Measurements from ENCODE around the gene CAPN15. TPM values are rescaled to one million over a fixed set of nuclear protein-coding genes. Genes with fewer than 3 reads are reported as not detected.

CAPN15 gene
- polyA plus RNA-seq, 10 donors, result 14.3 to 30.0 (median 24.0) TPM

Other genes with a start within 250 kb of the CAPN15 start
- 1 to 10 TPM in 7 of 10 donors, under 1 TPM in 3; 0.40 to 1.7 (median 1.2) TPM for gene ARHGDIG, start 247.1 kb upstream of the CAPN15 start, polyA plus RNA-seq (ENCODE audit: insufficient read length in 10 of 10)
- gene PDIA2, start 244.5 kb upstream of the CAPN15 start, polyA plus RNA-seq (ENCODE audit: insufficient read length in 10 of 10), result 1 to 10 TPM in 2 of 10 donors, under 1 TPM in 8; 0.15 to 3.0 (median 0.51) TPM
- gene AXIN1, start 175.0 kb upstream of the CAPN15 start, polyA plus RNA-seq (ENCODE audit: insufficient read length in 10 of 10), result 10 to 100 TPM in 6 of 10 donors, 1 to 10 TPM in 4; 8.6 to 15.7 (median 11.5) TPM
- 10 to 100 TPM; 31.8 to 49.2 (median 35.6) TPM for gene MRPL28, start 157.2 kb upstream of the CAPN15 start, polyA plus RNA-seq (ENCODE audit: insufficient read length in 10 of 10)
- 10 to 100 TPM; 22.0 to 30.2 (median 24.0) TPM for gene PGAP6, start 145.7 kb upstream of the CAPN15 start, polyA plus RNA-seq (ENCODE audit: insufficient read length in 10 of 10)
- 100 to 1,000 TPM in 1 of 10 donors, 10 to 100 TPM in 9; 63.6 to 121 (median 73.5) TPM for gene NME4, start 130.5 kb upstream of the CAPN15 start, polyA plus RNA-seq (ENCODE audit: insufficient read length in 10 of 10)
- 10 to 100 TPM in 6 of 10 donors, 1 to 10 TPM in 4; 6.2 to 17.1 (median 10.6) TPM for gene DECR2, start 125.8 kb upstream of the CAPN15 start, polyA plus RNA-seq (ENCODE audit: insufficient read length in 10 of 10)
- 10 to 100 TPM; 20.3 to 33.9 (median 28.5) TPM for gene RAB11FIP3, start 102.1 kb upstream of the CAPN15 start, polyA plus RNA-seq (ENCODE audit: insufficient read length in 10 of 10)
- gene PRR35, start 32.7 kb downstream of the CAPN15 start, polyA plus RNA-seq (ENCODE audit: insufficient read length in 10 of 10), result under 1 TPM in 5 of 10 donors, not detected in 5; 0.09 to 0.25 (median 0.12) TPM
- 1 to 10 TPM in 5 of 10 donors, under 1 TPM in 5; 0.77 to 1.5 (median 0.98) TPM for gene NHLRC4, start 39.3 kb downstream of the CAPN15 start, polyA plus RNA-seq (ENCODE audit: insufficient read length in 10 of 10)
- gene PIGQ, start 42.3 kb downstream of the CAPN15 start, polyA plus RNA-seq (ENCODE audit: insufficient read length in 10 of 10), result 10 to 100 TPM; 12.5 to 25.3 (median 16.8) TPM
- gene RAB40C, start 62.4 kb downstream of the CAPN15 start, polyA plus RNA-seq (ENCODE audit: insufficient read length in 10 of 10), result 10 to 100 TPM in 8 of 10 donors, 1 to 10 TPM in 2; 8.9 to 15.7 (median 10.8) TPM
- under 1 TPM; 0.18 to 0.79 (median 0.40) TPM for gene WFIKKN1, start 103.3 kb downstream of the CAPN15 start, polyA plus RNA-seq (ENCODE audit: insufficient read length in 10 of 10)
- gene METTL26, start 108.6 kb downstream of the CAPN15 start, polyA plus RNA-seq (ENCODE audit: insufficient read length in 10 of 10), result 10 to 100 TPM; 28.0 to 61.3 (median 40.0) TPM
- 10 to 100 TPM in 4 of 10 donors, 1 to 10 TPM in 6; 8.0 to 12.5 (median 9.8) TPM for gene MCRIP2, start 114.1 kb downstream of the CAPN15 start, polyA plus RNA-seq (ENCODE audit: insufficient read length in 10 of 10)
- gene WDR90, start 121.7 kb downstream of the CAPN15 start, polyA plus RNA-seq (ENCODE audit: insufficient read length in 10 of 10), result 10 to 100 TPM; 10.7 to 26.2 (median 17.5) TPM
- gene RHOT2, start 140.4 kb downstream of the CAPN15 start, polyA plus RNA-seq (ENCODE audit: insufficient read length in 10 of 10), result 10 to 100 TPM; 34.3 to 74.1 (median 54.4) TPM
- gene RHBDL1, start 148.0 kb downstream of the CAPN15 start, polyA plus RNA-seq (ENCODE audit: insufficient read length in 10 of 10), result 1 to 10 TPM in 8 of 10 donors, under 1 TPM in 2; 0.85 to 1.8 (median 1.2) TPM
- gene STUB1, start 152.7 kb downstream of the CAPN15 start, polyA plus RNA-seq (ENCODE audit: insufficient read length in 10 of 10), result 100 to 1,000 TPM in 4 of 10 donors, 10 to 100 TPM in 6; 73.3 to 119 (median 98.5) TPM
- 10 to 100 TPM; 23.1 to 41.3 (median 29.5) TPM for gene JMJD8, start 156.6 kb downstream of the CAPN15 start, polyA plus RNA-seq (ENCODE audit: insufficient read length in 10 of 10)
- gene WDR24, start 162.7 kb downstream of the CAPN15 start, polyA plus RNA-seq (ENCODE audit: insufficient read length in 10 of 10), result 1 to 10 TPM; 5.0 to 8.6 (median 7.1) TPM
- 1 to 10 TPM in 2 of 10 donors, under 1 TPM in 8; 0.22 to 1.1 (median 0.44) TPM for gene FBXL16, start 178.1 kb downstream of the CAPN15 start, polyA plus RNA-seq (ENCODE audit: insufficient read length in 10 of 10)
- 10 to 100 TPM; 18.5 to 34.8 (median 27.3) TPM for gene METRN, start 187.4 kb downstream of the CAPN15 start, polyA plus RNA-seq (ENCODE audit: insufficient read length in 10 of 10)
- gene ANTKMT, start 193.4 kb downstream of the CAPN15 start, polyA plus RNA-seq (ENCODE audit: insufficient read length in 10 of 10), result 10 to 100 TPM in 6 of 10 donors, 1 to 10 TPM in 4; 6.4 to 18.5 (median 12.9) TPM
- gene CCDC78, start 198.7 kb downstream of the CAPN15 start, polyA plus RNA-seq (ENCODE audit: insufficient read length in 10 of 10), result 1 to 10 TPM in 4 of 10 donors, under 1 TPM in 6; 0.59 to 2.1 (median 0.96) TPM
- 1 to 10 TPM; 1.3 to 6.8 (median 2.0) TPM for gene HAGHL, start 199.4 kb downstream of the CAPN15 start, polyA plus RNA-seq (ENCODE audit: insufficient read length in 10 of 10)
- 10 to 100 TPM; 11.4 to 17.5 (median 15.0) TPM for gene CIAO3, start 213.3 kb downstream of the CAPN15 start, polyA plus RNA-seq (ENCODE audit: insufficient read length in 10 of 10)
- 1 to 10 TPM in 2 of 10 donors, under 1 TPM in 8; 0.28 to 3.8 (median 0.55) TPM for gene MSLN, start 233.0 kb downstream of the CAPN15 start, polyA plus RNA-seq (ENCODE audit: insufficient read length in 10 of 10)